Measurements from ENCODE around the gene SSBP2.

- TF ChIP-seq POLR2A (IDR thresholded peaks at IDR 0.05) (no peak), CTCF (IDR thresholded peaks at IDR 0.05) (no peak)
Observed at GRCh38 chr5:81748556-81748955, 2.3 kb downstream of the SSBP2 start.

Measured in prostate gland (tissue), 2 donors.